ENCODE results near the gene NR2F1-AS1.

GRCh38 chr5:93409691-93410090 is 171.3 kb downstream of the NR2F1-AS1 start:
- no peak for TF ChIP-seq CTCF (conservative IDR thresholded peaks at IDR 0.05; ENCODE audit: low read depth, low read length)
- no peak for TF ChIP-seq EZH2 (IDR thresholded peaks at IDR 0.05; ENCODE audit: low read length, unreplicated experiment)

Data from PC-3 (cell line).